ENCODE data around the gene NOTCH2.

NOTCH2 gene

GRCh38 chr1:119948342-119949214, 120.9 kb downstream of the NOTCH2 start:
- peak; percentile 41 to 44 for DNase-seq (ENCODE audit: low read depth in 1 of 2, low spot score in 1 of 2)

GRCh38 chr1:119947468-119947867, 122.0 kb downstream of the NOTCH2 start:
- no peak for DNase-seq (ENCODE audit: low read depth in 1 of 2, low spot score in 1 of 2)

- no peak for DNase-seq (ENCODE audit: low read depth in 1 of 2, low spot score in 1 of 2)
Measured at GRCh38 chr1:119946724-119947123, 122.7 kb downstream of the NOTCH2 start.

- no peak for DNase-seq (ENCODE audit: low read depth in 1 of 2, low spot score in 1 of 2)
Measured at GRCh38 chr1:119943216-119943615, 126.2 kb downstream of the NOTCH2 start.

GRCh38 chr1:119941392-119941791, 128.1 kb downstream of the NOTCH2 start:
- no peak for DNase-seq (ENCODE audit: low read depth in 1 of 2, low spot score in 1 of 2)

GRCh38 chr1:119940697-119941096, 128.8 kb downstream of the NOTCH2 start:
- DNase-seq (ENCODE audit: low read depth in 1 of 2, low spot score in 1 of 2) = no peak

GRCh38 chr1:119937198-119937597, 132.3 kb downstream of the NOTCH2 start:
- no peak for DNase-seq (ENCODE audit: low read depth in 1 of 2, low spot score in 1 of 2)

- no peak for DNase-seq (ENCODE audit: low read depth in 1 of 2, low spot score in 1 of 2)
Measured at GRCh38 chr1:119935915-119936314, 133.5 kb downstream of the NOTCH2 start.

GRCh38 chr1:119935373-119935772, 134.1 kb downstream of the NOTCH2 start:
- DNase-seq (ENCODE audit: low read depth in 1 of 2, low spot score in 1 of 2) = no peak

- no peak for DNase-seq (ENCODE audit: low read depth in 1 of 2, low spot score in 1 of 2)
Measured at GRCh38 chr1:119933397-119933796, 136.1 kb downstream of the NOTCH2 start.

GRCh38 chr1:119929643-119930315, 139.7 kb downstream of the NOTCH2 start:
- DNase-seq (ENCODE audit: low read depth in 1 of 2, low spot score in 1 of 2) = no peak

GRCh38 chr1:119926553-119926952, 142.9 kb downstream of the NOTCH2 start:
- DNase-seq (ENCODE audit: low read depth in 1 of 2, low spot score in 1 of 2) = no peak

- no peak for DNase-seq (ENCODE audit: low read depth in 1 of 2, low spot score in 1 of 2)
Measured at GRCh38 chr1:119924948-119925898, 144.2 kb downstream of the NOTCH2 start.

GRCh38 chr1:119920104-119920968, 149.1 kb downstream of the NOTCH2 start:
- no peak for DNase-seq (ENCODE audit: low read depth in 1 of 2, low spot score in 1 of 2)

GRCh38 chr1:119919241-119919640, 150.2 kb downstream of the NOTCH2 start:
- no peak for DNase-seq (ENCODE audit: low read depth in 1 of 2, low spot score in 1 of 2)

- no peak for DNase-seq (ENCODE audit: low read depth in 1 of 2, low spot score in 1 of 2)
Measured at GRCh38 chr1:119918301-119918700, 151.2 kb downstream of the NOTCH2 start.

GRCh38 chr1:119917304-119918055, 152.0 kb downstream of the NOTCH2 start:
- DNase-seq (ENCODE audit: low read depth in 1 of 2, low spot score in 1 of 2) = no peak

- DNase-seq (ENCODE audit: low read depth in 1 of 2, low spot score in 1 of 2) = no peak
Measured at GRCh38 chr1:119915517-119915916, 153.9 kb downstream of the NOTCH2 start.

GRCh38 chr1:119914071-119914470, 155.4 kb downstream of the NOTCH2 start:
- DNase-seq (ENCODE audit: low read depth in 1 of 2, low spot score in 1 of 2) = no peak

GRCh38 chr1:119912963-119913362, 156.5 kb downstream of the NOTCH2 start:
- no peak for DNase-seq (ENCODE audit: low read depth in 1 of 2, low spot score in 1 of 2)

Measured in activated T-helper 1 cell treated with anti-CD3 and anti-CD28 coated beads, Interleukin-2, amount 50 U/mL, for 16 hours (primary cell).